Heart left ventricle (tissue), 16 donors: ENCODE measurements around the gene ADGRF3. TPM values are rescaled to one million over a fixed set of nuclear protein-coding genes. Genes with fewer than 3 reads are reported as not detected.
A peak's percentile ranks its signal among the peaks of the same experiment; 100 is the strongest.

Experiments
- ATAC-seq, 4 donors: fragments of 200-7000 bp; cut with Tn5 transposase; one replicate each; pipeline ENCODE4 v1.9.1; 2020 to 2022; ENCODE audit warnings: moderate library complexity in 4 of 4, mild to moderate bottlenecking in 3 of 4, moderate number of reproducible peaks in 1 of 4
- DNase-seq, 5 donors: peaks; one replicate each; pipeline ENCODE4 v3.0.0-alpha.2; 2020
- H3K27ac ChIP-seq, 12 donors: fragments of 200-600 bp; sonication (generic) in 4 of 12; one replicate each; pipeline versions ENCODE4 v1.5.0 to v1.8.0; 2016 to 2022; ENCODE audit warnings: mild to moderate bottlenecking in 2 of 12
- H3K27me3 ChIP-seq, 9 donors: fragments of 200-600 bp; sonication (generic) in 2 of 9; one replicate each; pipeline versions ENCODE4 v1.5.1 to v1.8.0; 2016 to 2022; ENCODE audit warnings: mild to moderate bottlenecking in 3 of 9
- H3K36me3 ChIP-seq, 9 donors: fragments of 200-600 bp; sonication (generic) in 2 of 9; one replicate each; pipeline versions ENCODE4 v1.5.0 to v1.8.0; 2018 to 2022; ENCODE audit warnings: mild to moderate bottlenecking in 2 of 9
- H3K4me1 ChIP-seq, 12 donors: fragments of 200-600 bp; sonication (generic) in 4 of 12; one replicate each; pipeline versions ENCODE4 v1.5.0 to v1.8.0; 2016 to 2022; ENCODE audit warnings: mild to moderate bottlenecking in 3 of 12
- H3K4me3 ChIP-seq, 12 donors: fragments of 200-600 bp; sonication (generic) in 4 of 12; one replicate each; pipeline versions ENCODE4 v1.5.0 to v1.8.0; 2017 to 2022; ENCODE audit warnings: mild to moderate bottlenecking in 9 of 12, moderate library complexity in 4 of 12
- H3K9me3 ChIP-seq, 12 donors: fragments of 200-600 bp; sonication (generic) in 4 of 12; one replicate each; pipeline versions ENCODE4 v1.5.0 to v1.8.0; 2016 to 2022; ENCODE audit warnings: mild to moderate bottlenecking in 1 of 12
- CTCF ChIP-seq, 12 donors: fragments of 200-600 bp; sonication (generic) in 4 of 12; IDR thresholded peaks; one replicate each; pipeline versions ENCODE4 v1.5.0 to v1.8.0; 2018 to 2022; ENCODE audit warnings: antibody characterized with exemption in 12 of 12, mild to moderate bottlenecking in 5 of 12
- POLR2A ChIP-seq, 2 donors: fragments of 450-650 bp; IDR thresholded peaks; one replicate each; pipeline ENCODE4 v1.6.1; 2017; ENCODE audit warnings: antibody characterized with exemption in 2 of 2, mild to moderate bottlenecking in 2 of 2, moderate library complexity in 2 of 2
- WGBS, 4 donors: extraction: QIAGEN DNeasy Blood & Tissue Kit in 2 of 4; methylation state at CpG; one replicate each; pipeline versions ENCODE4 v1.1.5 to v1.1.7; 2013 to 2018; 5-methylcytosine and 5-hydroxymethylcytosine counted together
- intact Hi-C, 10 donors: fragments of 100-400 bp; cut with DNase I; formaldehyde crosslinking; loops; one replicate each; pipeline versions ENCODE4 v1.11.1 to v1.14.2; 2022
- polyA plus RNA-seq, 2 donors: library from polyadenylated mRNA; stranded (reverse); fragments of 200-250 nt; gene quantifications; one replicate each; pipeline ENCODE4 v1.2.3, GENCODE V29; 2013
- total RNA-seq, 9 donors: library from RNA; depleted of rRNA in 2 of 9; stranded (reverse); fragments of >200 nt in 2 of 9; fragmentation: NEBNext Ultra II Directional in 3 of 9; extraction: Animal tissue kit (Norgen Biotek cat#: 25700) in 3 of 9; gene quantifications; one replicate each; pipeline versions ENCODE4 v1.1.0 to v1.2.4, GENCODE V29; 2016 to 2023
- donor health status: ischemic (EF 13 %, LVEDD 7.1; RV severe dilation, severe dysfunction).
- donor health status: healthy with polysubstance abuse.
- donor health status: DM: no; HTN: yes; CAD: no.
- donor health status: DM: no; HTN: no; CAD: no.
- donor health status: ischemic (EF 25% LVEDD 6.9; RV normal size, moderate dysfunction).
- donor health status: ischemic (EF 25% LVEDD 5.7; RV mildly dilated, moderate dysfunction).
- donor health status: healthy.
- donor health status: DM: yes; HTN: yes; CAD: no.
- donor health status: ischemic (EF 35%, LVEDD 5.7; RV mildly dilated, moderate dysfunction).
- donor health status: nonischemic (EF 11% LVEDD 7.7; RV severe dilation, severe dysfunction).
- donor health status: DM: yes; HTN: yes; CAD: no.
- donor health status: PGD.
- donor health status: ischemic (EF 29% LVEDD 5.4; RV normal size, mild dysfunction).
- donor health status: nonischemic (EF 23%, LVEDD 6.1; RV moderate dilation, normal function).

ADGRF3 gene
- total and polyA plus RNA-seq, 11 donors: 0.08 to 0.69 (median 0.13) TPM; not detected in 8

- Histone ChIP-seq H3K4me3 (no peak overlapping the region), H3K27ac (no peak overlapping the region), H3K9me3 (no peaks in the 10 kb centered on the region), H3K36me3 (peaks cover 0 to 43% (median 32%) of the 10 kb centered on the region in 9 donors), H3K4me1 (peaks cover 0 to 4% (median 0%) of the 10 kb centered on the region in 12 donors), H3K27me3 (no peaks in the 10 kb centered on the region)
- 68 to 78% (median 77%) methylated on average over 6 of the region's 6 CpGs for WGBS, 4 donors
- intact Hi-C loops: no loop called here
- TF ChIP-seq CTCF (IDR thresholded peaks at IDR 0.05) (no peak), POLR2A (IDR thresholded peaks at IDR 0.05) (no peak)
- peak in 2 of 4 donors; percentile 13 to 40 for ATAC-seq
- no peak for DNase-seq
Measured at GRCh38 chr2:26292646-26293045, 53.9 kb downstream of the ADGRF3 start.

- DNase-seq: no peak
- H3K27ac ChIP-seq: no peak overlapping the region
- TF ChIP-seq POLR2A (IDR thresholded peaks at IDR 0.05) (no peak), CTCF (IDR thresholded peaks at IDR 0.05) (no peak)
- intact Hi-C loops: no loop called here
- ATAC-seq: no peak
- WGBS, 4 donors: 70 to 87% (median 76%) methylated on average over 1 of the region's 1 CpG
- H3K4me3 ChIP-seq: no peak overlapping the region
- H3K36me3 ChIP-seq: peaks cover 0 to 70% (median 58%) of the 10 kb centered on the region in 9 donors
- no peaks in the 10 kb centered on the region for H3K9me3 ChIP-seq
- no peaks in the 10 kb centered on the region for H3K27me3 ChIP-seq
- H3K4me1 ChIP-seq: peaks cover 0 to 4% (median 0%) of the 10 kb centered on the region in 12 donors
Measured at GRCh38 chr2:26290001-26290400, 56.6 kb downstream of the ADGRF3 start.

- Histone ChIP-seq H3K9me3 (no peaks in the 10 kb centered on the region), H3K4me3 (no peak overlapping the region), H3K4me1 (no peaks in the 10 kb centered on the region), H3K36me3 (peaks cover 3 to 100% (median 96%) of the 10 kb centered on the region in 9 donors), H3K27ac (no peak overlapping the region), H3K27me3 (no peaks in the 10 kb centered on the region)
- DNase-seq (no peak), ATAC-seq (no peak)
- 96 to 98% (median 97%) methylated on average over 3 of the region's 3 CpGs for WGBS, 4 donors
- TF ChIP-seq CTCF (IDR thresholded peaks at IDR 0.05) (no peak), POLR2A (IDR thresholded peaks at IDR 0.05) (no peak)
- intact Hi-C loops: no loop called here
Measured at GRCh38 chr2:26285931-26286330, 60.7 kb downstream of the ADGRF3 start.

GRCh38 chr2:26284132-26284531 lies 62.5 kb downstream of the ADGRF3 start:
- DNase-seq (no peak), ATAC-seq (no peak)
- Histone ChIP-seq H3K27ac (no peak overlapping the region), H3K27me3 (no peaks in the 10 kb centered on the region), H3K9me3 (no peaks in the 10 kb centered on the region), H3K4me3 (no peak overlapping the region), H3K36me3 (peaks cover 3 to 100% (median 99%) of the 10 kb centered on the region in 9 donors), H3K4me1 (no peaks in the 10 kb centered on the region)
- TF ChIP-seq CTCF (IDR thresholded peaks at IDR 0.05): no peak
- TF ChIP-seq POLR2A (IDR thresholded peaks at IDR 0.05): no peak
- intact Hi-C loops: no loop called here
- 93 to 98% (median 96%) methylated on average over 3 of the region's 3 CpGs for WGBS, 4 donors
